DND-41 (cell line): ENCODE results near the gene GRAMD4.

Experiments used
- ATAC-seq: fragments of 200-7000 bp; cut with Tn5 transposase; 3 replicates; pipeline ENCODE4 v1.9.1; 2021; ENCODE audit warnings: low read depth; ENCODE audit not compliant: insufficient read depth
- DNase-seq: peaks from one replicate; pipeline ENCODE4 v3.0.0-alpha.2; 2020
- H2AFZ ChIP-seq: 2 replicates; pipeline ENCODE4 v1.6.0; 2012; ENCODE audit warnings: low read depth, low read length
- H3K27ac ChIP-seq: 2 replicates; pipeline ENCODE4 v1.5.1; 2012; ENCODE audit warnings: low read length, inconsistent platforms
- H3K27me3 ChIP-seq: fragments of 200-600 bp; sonication (generic); 2 replicates; pipeline ENCODE4 v1.6.0; 2012; ENCODE audit warnings: low read length, mild to moderate bottlenecking, inconsistent platforms; ENCODE audit not compliant: insufficient read depth, poor library complexity
- H3K36me3 ChIP-seq: 2 replicates; pipeline ENCODE4 v1.5.1; 2012; ENCODE audit warnings: low read length, inconsistent platforms; ENCODE audit not compliant: insufficient read depth
- H3K4me1 ChIP-seq: 2 replicates; pipeline ENCODE4 v1.5.1; 2012; ENCODE audit warnings: mild to moderate bottlenecking, low read length; ENCODE audit not compliant: insufficient read depth
- H3K4me2 ChIP-seq: 2 replicates; pipeline ENCODE4 v1.6.0; 2012; ENCODE audit warnings: mild to moderate bottlenecking, moderate library complexity, low read length, inconsistent platforms; ENCODE audit not compliant: insufficient read depth
- H3K4me3 ChIP-seq, 2 experiments: fragments of 200-600 bp in 1 of 2; shearing (Covaris generic) in 1 of 2; 2 replicates each; pipeline ENCODE4 v1.5.1; 2012 to 2016; ENCODE audit warnings: inconsistent platforms in 2 of 2, low read length in 2 of 2, mild to moderate bottlenecking in 2 of 2, low read depth in 1 of 2, moderate library complexity in 1 of 2
- H3K79me2 ChIP-seq: 2 replicates; pipeline ENCODE4 v1.6.0; 2012; ENCODE audit warnings: low read length, inconsistent platforms; ENCODE audit not compliant: insufficient read depth
- H3K9ac ChIP-seq: 2 replicates; pipeline ENCODE4 v1.6.0; 2012; ENCODE audit warnings: low read depth, mild to moderate bottlenecking, inconsistent platforms, low read length, moderate library complexity
- H3K9me3 ChIP-seq: 2 replicates; pipeline ENCODE4 v1.5.1; 2012; ENCODE audit warnings: low read length, moderate library complexity, mild to moderate bottlenecking, inconsistent platforms; ENCODE audit not compliant: insufficient read depth, severe bottlenecking
- H4K20me1 ChIP-seq: 2 replicates; pipeline ENCODE4 v1.6.0; 2012; ENCODE audit warnings: low read length; ENCODE audit not compliant: insufficient read depth
- EZH2 ChIP-seq: IDR thresholded peaks from 3 replicates; pipeline ENCODE4 v1.6.1; 2012; ENCODE audit warnings: borderline replicate concordance, low read depth, mild to moderate bottlenecking, moderate library complexity, low read length, inconsistent platforms; ENCODE audit not compliant: severe bottlenecking
- TF ChIP-seq, protein P1 (sequence below): IDR thresholded peaks from 2 replicates; pipeline ENCODE4 v1.5.1; 2012; ENCODE audit warnings: borderline replicate concordance, low read length, moderate library complexity, mild to moderate bottlenecking; ENCODE audit not compliant: poor library complexity, severe bottlenecking; ENCODE audit errors: extremely low read depth

The GRAMD4 gene

DNA sequence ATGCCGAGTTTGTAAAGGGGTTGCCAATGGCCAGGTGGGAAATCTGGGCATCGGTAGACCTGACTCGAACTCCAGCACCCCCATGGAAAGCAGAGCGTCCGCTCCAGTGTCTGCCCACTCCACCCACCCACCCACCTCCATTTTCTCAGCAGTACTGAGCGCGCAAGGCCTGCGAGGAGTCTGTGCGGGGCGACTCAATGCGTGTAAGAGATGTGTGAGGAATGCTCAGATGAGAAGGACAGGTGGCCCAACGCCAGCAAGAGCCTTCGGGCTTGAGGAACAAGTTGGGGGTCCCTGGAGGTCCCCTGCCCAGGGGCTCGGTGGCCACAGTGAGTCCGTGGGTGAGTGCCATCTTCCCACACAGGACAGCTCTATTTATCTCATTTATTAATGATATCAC lies 67.3 kb downstream of the GRAMD4 start:
- Histone ChIP-seq H3K4me1 (no peaks in the 10 kb centered on the region), H2AFZ (no peak overlapping the region), H4K20me1 (0 out of 2 replicates have a peak, but pooled peaks cover 3% of the 10 kb centered on the region), H3K36me3 (peaks cover 69% of the 10 kb centered on the region), H3K79me2 (no peaks in the 10 kb centered on the region), H3K4me3 (no peak overlapping the region), H3K9me3 (no peaks in the 10 kb centered on the region), H3K9ac (no peak overlapping the region), H3K4me2 (no peak overlapping the region), H3K27ac (no peak overlapping the region), H3K27me3 (no peaks in the 10 kb centered on the region)
- TF ChIP-seq, protein P1, sequence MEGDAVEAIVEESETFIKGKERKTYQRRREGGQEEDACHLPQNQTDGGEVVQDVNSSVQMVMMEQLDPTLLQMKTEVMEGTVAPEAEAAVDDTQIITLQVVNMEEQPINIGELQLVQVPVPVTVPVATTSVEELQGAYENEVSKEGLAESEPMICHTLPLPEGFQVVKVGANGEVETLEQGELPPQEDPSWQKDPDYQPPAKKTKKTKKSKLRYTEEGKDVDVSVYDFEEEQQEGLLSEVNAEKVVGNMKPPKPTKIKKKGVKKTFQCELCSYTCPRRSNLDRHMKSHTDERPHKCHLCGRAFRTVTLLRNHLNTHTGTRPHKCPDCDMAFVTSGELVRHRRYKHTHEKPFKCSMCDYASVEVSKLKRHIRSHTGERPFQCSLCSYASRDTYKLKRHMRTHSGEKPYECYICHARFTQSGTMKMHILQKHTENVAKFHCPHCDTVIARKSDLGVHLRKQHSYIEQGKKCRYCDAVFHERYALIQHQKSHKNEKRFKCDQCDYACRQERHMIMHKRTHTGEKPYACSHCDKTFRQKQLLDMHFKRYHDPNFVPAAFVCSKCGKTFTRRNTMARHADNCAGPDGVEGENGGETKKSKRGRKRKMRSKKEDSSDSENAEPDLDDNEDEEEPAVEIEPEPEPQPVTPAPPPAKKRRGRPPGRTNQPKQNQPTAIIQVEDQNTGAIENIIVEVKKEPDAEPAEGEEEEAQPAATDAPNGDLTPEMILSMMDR, result no peak
- no peak for TF ChIP-seq EZH2
- ATAC-seq (no peak), DNase-seq (no peak)

DNA sequence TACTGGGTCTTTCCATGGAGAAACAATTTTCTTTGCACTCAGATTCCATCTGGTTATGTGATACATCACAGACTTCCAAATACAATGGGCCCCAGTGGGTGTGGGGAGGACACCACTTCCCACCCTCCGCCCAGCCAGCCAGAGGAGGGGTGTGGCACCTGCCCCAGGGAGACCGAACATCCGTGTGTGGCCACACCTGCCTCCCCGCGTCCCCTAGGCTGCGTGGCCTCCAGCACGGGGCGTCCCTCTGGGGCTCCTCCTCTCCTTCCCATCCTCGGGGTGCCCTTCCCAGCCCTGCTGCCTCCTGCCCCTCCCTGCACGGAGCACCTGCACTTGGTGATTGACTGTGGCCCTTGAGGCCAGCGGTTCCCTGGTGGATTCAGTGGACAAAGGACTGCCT lies 68.8 kb downstream of the GRAMD4 start:
- ATAC-seq (no peak), DNase-seq (no peak)
- H2AFZ ChIP-seq, result no peak overlapping the region
- H3K79me2 ChIP-seq, result no peaks in the 10 kb centered on the region
- no peaks in the 10 kb centered on the region for H3K4me1 ChIP-seq
- no peaks in the 10 kb centered on the region for H3K27me3 ChIP-seq
- H3K9ac ChIP-seq, result no peak overlapping the region
- no peak overlapping the region for H3K27ac ChIP-seq
- H3K4me3 ChIP-seq, result no peak overlapping the region
- H3K36me3 ChIP-seq, result peaks cover 78% of the 10 kb centered on the region
- TF ChIP-seq EZH2, result no peak
- TF ChIP-seq, protein P1, result no peak
- 0 out of 2 replicates have a peak, but pooled peaks cover 3% of the 10 kb centered on the region for H4K20me1 ChIP-seq
- no peaks in the 10 kb centered on the region for H3K9me3 ChIP-seq
- no peak overlapping the region for H3K4me2 ChIP-seq

GRCh38 chr22:46690146-46690545 lies 70.0 kb downstream of the GRAMD4 start:
- H3K9me3 ChIP-seq, result no peaks in the 10 kb centered on the region
- H3K4me1 ChIP-seq, result no peaks in the 10 kb centered on the region
- H4K20me1 ChIP-seq, result peaks cover 8% of the 10 kb centered on the region; the same call in 1 of the 2 replicates
- H3K4me2 ChIP-seq, result no peak overlapping the region
- peaks cover 83% of the 10 kb centered on the region for H3K36me3 ChIP-seq
- TF ChIP-seq EZH2, result no peak
- TF ChIP-seq, protein P1, result no peak
- DNase-seq (no peak), ATAC-seq (no peak)
- no peak overlapping the region for H3K27ac ChIP-seq
- no peak overlapping the region for H3K4me3 ChIP-seq
- H3K9ac ChIP-seq, result no peak overlapping the region
- no peaks in the 10 kb centered on the region for H3K27me3 ChIP-seq
- H2AFZ ChIP-seq, result no peak overlapping the region
- H3K79me2 ChIP-seq, result no peaks in the 10 kb centered on the region

DNA sequence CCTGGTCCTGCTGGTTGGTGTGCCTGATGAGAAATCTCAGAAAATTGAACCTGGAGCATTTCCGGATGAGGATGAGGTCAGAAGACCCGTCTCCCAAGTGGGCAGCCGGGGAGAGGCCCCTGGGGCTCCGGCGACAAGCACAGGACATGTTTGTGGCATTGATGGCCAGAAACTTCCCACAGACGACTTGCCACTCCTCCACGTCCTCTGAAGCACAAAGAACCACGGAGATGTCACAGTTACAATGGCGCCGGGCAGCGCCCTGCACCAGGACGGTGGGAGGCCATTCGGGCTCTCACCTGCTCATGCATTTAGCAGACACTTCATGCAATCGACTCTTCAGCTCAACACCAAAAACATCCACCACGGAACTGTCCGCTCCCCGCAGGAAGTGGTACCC lies 71.4 kb downstream of the GRAMD4 start:
- Histone ChIP-seq H3K27ac (no peak overlapping the region), H3K36me3 (peaks cover 83% of the 10 kb centered on the region), H3K4me1 (no peaks in the 10 kb centered on the region), H3K4me3 (no peak overlapping the region), H3K9ac (no peak overlapping the region), H3K4me2 (no peak overlapping the region), H2AFZ (no peak overlapping the region), H3K79me2 (no peaks in the 10 kb centered on the region), H3K9me3 (no peaks in the 10 kb centered on the region), H4K20me1 (peaks cover 11% of the 10 kb centered on the region), H3K27me3 (no peaks in the 10 kb centered on the region)
- ATAC-seq (no peak), DNase-seq (no peak)
- no peak for TF ChIP-seq EZH2
- TF ChIP-seq, protein P1, result no peak
